ENCODE results near the gene STRIP2. TPM values are rescaled to one million over a fixed set of nuclear protein-coding genes. Genes with fewer than 3 reads are reported as not detected.

The STRIP2 gene
- total and polyA plus RNA-seq, 2 experiments from 2014 or later = 4.7 to 10.6 TPM

GRCh38 chr7:129391546-129392171 is 42.6 kb upstream of the STRIP2 start:
- H3K4me2 ChIP-seq = no peak overlapping the region
- no peak for TF ChIP-seq JUNB (IDR thresholded peaks at IDR 0.05; ENCODE audit: unreplicated experiment)
- TF ChIP-seq NANOG (IDR thresholded peaks at IDR 0.05; ENCODE audit: borderline replicate concordance) = no peak
- TF ChIP-seq, protein P1, sequence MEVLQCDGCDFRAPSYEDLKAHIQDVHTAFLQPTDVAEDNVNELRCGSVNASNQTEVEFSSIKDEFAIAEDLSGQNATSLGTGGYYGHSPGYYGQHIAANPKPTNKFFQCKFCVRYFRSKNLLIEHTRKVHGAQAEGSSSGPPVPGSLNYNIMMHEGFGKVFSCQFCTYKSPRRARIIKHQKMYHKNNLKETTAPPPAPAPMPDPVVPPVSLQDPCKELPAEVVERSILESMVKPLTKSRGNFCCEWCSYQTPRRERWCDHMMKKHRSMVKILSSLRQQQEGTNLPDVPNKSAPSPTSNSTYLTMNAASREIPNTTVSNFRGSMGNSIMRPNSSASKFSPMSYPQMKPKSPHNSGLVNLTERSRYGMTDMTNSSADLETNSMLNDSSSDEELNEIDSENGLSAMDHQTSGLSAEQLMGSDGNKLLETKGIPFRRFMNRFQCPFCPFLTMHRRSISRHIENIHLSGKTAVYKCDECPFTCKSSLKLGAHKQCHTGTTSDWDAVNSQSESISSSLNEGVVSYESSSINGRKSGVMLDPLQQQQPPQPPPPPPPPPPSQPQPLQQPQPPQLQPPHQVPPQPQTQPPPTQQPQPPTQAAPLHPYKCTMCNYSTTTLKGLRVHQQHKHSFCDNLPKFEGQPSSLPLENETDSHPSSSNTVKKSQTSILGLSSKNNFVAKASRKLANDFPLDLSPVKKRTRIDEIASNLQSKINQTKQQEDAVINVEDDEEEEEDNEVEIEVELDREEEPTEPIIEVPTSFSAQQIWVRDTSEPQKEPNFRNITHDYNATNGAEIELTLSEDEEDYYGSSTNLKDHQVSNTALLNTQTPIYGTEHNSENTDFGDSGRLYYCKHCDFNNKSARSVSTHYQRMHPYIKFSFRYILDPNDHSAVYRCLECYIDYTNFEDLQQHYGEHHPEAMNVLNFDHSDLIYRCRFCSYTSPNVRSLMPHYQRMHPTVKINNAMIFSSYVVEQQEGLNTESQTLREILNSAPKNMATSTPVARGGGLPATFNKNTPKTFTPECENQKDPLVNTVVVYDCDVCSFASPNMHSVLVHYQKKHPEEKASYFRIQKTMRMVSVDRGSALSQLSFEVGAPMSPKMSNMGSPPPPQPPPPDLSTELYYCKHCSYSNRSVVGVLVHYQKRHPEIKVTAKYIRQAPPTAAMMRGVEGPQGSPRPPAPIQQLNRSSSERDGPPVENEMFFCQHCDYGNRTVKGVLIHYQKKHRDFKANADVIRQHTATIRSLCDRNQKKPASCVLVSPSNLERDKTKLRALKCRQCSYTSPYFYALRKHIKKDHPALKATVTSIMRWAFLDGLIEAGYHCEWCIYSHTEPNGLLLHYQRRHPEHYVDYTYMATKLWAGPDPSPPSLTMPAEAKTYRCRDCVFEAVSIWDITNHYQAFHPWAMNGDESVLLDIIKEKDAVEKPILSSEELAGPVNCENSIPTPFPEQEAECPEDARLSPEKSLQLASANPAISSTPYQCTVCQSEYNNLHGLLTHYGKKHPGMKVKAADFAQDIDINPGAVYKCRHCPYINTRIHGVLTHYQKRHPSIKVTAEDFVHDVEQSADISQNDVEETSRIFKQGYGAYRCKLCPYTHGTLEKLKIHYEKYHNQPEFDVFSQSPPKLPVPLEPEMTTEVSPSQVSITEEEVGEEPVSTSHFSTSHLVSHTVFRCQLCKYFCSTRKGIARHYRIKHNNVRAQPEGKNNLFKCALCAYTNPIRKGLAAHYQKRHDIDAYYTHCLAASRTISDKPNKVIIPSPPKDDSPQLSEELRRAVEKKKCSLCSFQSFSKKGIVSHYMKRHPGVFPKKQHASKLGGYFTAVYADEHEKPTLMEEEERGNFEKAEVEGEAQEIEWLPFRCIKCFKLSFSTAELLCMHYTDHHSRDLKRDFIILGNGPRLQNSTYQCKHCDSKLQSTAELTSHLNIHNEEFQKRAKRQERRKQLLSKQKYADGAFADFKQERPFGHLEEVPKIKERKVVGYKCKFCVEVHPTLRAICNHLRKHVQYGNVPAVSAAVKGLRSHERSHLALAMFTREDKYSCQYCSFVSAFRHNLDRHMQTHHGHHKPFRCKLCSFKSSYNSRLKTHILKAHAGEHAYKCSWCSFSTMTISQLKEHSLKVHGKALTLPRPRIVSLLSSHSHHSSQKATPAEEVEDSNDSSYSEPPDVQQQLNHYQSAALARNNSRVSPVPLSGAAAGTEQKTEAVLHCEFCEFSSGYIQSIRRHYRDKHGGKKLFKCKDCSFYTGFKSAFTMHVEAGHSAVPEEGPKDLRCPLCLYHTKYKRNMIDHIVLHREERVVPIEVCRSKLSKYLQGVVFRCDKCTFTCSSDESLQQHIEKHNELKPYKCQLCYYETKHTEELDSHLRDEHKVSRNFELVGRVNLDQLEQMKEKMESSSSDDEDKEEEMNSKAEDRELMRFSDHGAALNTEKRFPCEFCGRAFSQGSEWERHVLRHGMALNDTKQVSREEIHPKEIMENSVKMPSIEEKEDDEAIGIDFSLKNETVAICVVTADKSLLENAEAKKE (CRISPR knock-in tag; IDR thresholded peaks at IDR 0.05) = no peak
- no peak for TF ChIP-seq REST (IDR thresholded peaks at IDR 0.05; ENCODE audit: unreplicated experiment)
- no peak for TF ChIP-seq POLR2AphosphoS5 (IDR thresholded peaks at IDR 0.05; ENCODE audit: low read depth)
- no peak for TF ChIP-seq EZH2 (IDR thresholded peaks at IDR 0.05; ENCODE audit: low read depth, unreplicated experiment)
- TF ChIP-seq EZH2phosphoT487 (IDR thresholded peaks at IDR 0.05; ENCODE audit: unreplicated experiment) = no peak
- no peak for TF ChIP-seq CTCF (conservative IDR thresholded peaks at IDR 0.05; ENCODE audit: low read depth in 2 of 2)
- TF ChIP-seq CREB1 (CRISPR knock-in tag; IDR thresholded peaks at IDR 0.05; ENCODE audit: low read depth) = no peak
- no peak for TF ChIP-seq STAT1 (IDR thresholded peaks at IDR 0.05; ENCODE audit: unreplicated experiment)
- no peak for TF ChIP-seq ZNF114 (CRISPR knock-in tag; IDR thresholded peaks at IDR 0.05)
- TF ChIP-seq, protein P2, sequence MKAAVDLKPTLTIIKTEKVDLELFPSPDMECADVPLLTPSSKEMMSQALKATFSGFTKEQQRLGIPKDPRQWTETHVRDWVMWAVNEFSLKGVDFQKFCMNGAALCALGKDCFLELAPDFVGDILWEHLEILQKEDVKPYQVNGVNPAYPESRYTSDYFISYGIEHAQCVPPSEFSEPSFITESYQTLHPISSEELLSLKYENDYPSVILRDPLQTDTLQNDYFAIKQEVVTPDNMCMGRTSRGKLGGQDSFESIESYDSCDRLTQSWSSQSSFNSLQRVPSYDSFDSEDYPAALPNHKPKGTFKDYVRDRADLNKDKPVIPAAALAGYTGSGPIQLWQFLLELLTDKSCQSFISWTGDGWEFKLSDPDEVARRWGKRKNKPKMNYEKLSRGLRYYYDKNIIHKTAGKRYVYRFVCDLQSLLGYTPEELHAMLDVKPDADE (IDR thresholded peaks at IDR 0.05) = no peak
- no peak for TF ChIP-seq ZNF331 (CRISPR knock-in tag; IDR thresholded peaks at IDR 0.05; ENCODE audit: low read depth)
- H3K27me3 Mint-ChIP-seq (ENCODE audit: insufficient read depth, low read depth, poor library complexity) = no peaks in the 10 kb centered on the region
- H3K27ac Mint-ChIP-seq = no peak overlapping the region
- no peak overlapping the region for H3K27ac ChIP-seq (ENCODE audit: low read depth)
- DNase-seq (ENCODE audit: low spot score) (no peak), ATAC-seq (no peak)
- H3K4me3 Mint-ChIP-seq = no peak overlapping the region
- H4K20me1 ChIP-seq (replicated peaks; ENCODE audit: insufficient read depth) = no peaks in the 10 kb centered on the region; the same call in 1 of the 2 replicates
- H3K9me2 ChIP-seq (ENCODE audit: insufficient read depth) = no peaks in the 10 kb centered on the region
- no peak overlapping the region for H2AFZ ChIP-seq
- no peaks in the 10 kb centered on the region for H3K36me3 ChIP-seq (ENCODE audit: insufficient read depth)
- H3K79me2 ChIP-seq (replicated peaks; ENCODE audit: insufficient read depth) = no peaks in the 10 kb centered on the region
- no peak overlapping the region for H3K4me3 ChIP-seq
- H3F3A ChIP-seq (replicated peaks; ENCODE audit: low read depth) = no peaks in the 10 kb centered on the region
- no peaks in the 10 kb centered on the region for H3K9me3 Mint-ChIP-seq
- no peaks in the 10 kb centered on the region for H3K36me3 Mint-ChIP-seq (ENCODE audit: low read depth)
- peaks cover 12% of the 10 kb centered on the region for H3K4me1 ChIP-seq (ENCODE audit: insufficient read depth)
- peaks cover 24% of the 10 kb centered on the region for H3K4me1 Mint-ChIP-seq
- no peaks in the 10 kb centered on the region for H3K27me3 ChIP-seq (ENCODE audit: insufficient read depth)
